Measurements from ENCODE around the gene FEM1C.

GRCh38 chr5:115555084-115555633, 10.6 kb upstream of the FEM1C start:
- TF ChIP-seq POLR2A (IDR thresholded peaks at IDR 0.05; ENCODE audit: low read depth), result no peak
- TF ChIP-seq CTCF (IDR thresholded peaks at IDR 0.05), result no peak
